ENCODE results near the gene DTX1.

DTX1 gene

GRCh38 chr12:113056381-113056630 is 224 bp upstream of the DTX1 start:
- no peaks in the 10 kb centered on the region for H3K9me3 ChIP-seq (ENCODE audit: control insufficient read depth, insufficient read depth, low read length)
- H3F3A ChIP-seq (ENCODE audit: control insufficient read depth, insufficient read depth) = peaks cover 66% of the 10 kb centered on the region
- H3K4me2 ChIP-seq (ENCODE audit: low read length) = peak overlapping the region; percentile 99
- peaks cover 77% of the 10 kb centered on the region for H3K36me3 ChIP-seq (ENCODE audit: control insufficient read depth, low read length)
- peak overlapping the region; percentile 94 for H3K4me3 ChIP-seq (ENCODE audit: low read length)
- TF ChIP-seq EZH2phosphoT487 (IDR thresholded peaks at IDR 0.05; ENCODE audit: borderline replicate concordance, low read length) = no peak
- TF ChIP-seq, protein P1, sequence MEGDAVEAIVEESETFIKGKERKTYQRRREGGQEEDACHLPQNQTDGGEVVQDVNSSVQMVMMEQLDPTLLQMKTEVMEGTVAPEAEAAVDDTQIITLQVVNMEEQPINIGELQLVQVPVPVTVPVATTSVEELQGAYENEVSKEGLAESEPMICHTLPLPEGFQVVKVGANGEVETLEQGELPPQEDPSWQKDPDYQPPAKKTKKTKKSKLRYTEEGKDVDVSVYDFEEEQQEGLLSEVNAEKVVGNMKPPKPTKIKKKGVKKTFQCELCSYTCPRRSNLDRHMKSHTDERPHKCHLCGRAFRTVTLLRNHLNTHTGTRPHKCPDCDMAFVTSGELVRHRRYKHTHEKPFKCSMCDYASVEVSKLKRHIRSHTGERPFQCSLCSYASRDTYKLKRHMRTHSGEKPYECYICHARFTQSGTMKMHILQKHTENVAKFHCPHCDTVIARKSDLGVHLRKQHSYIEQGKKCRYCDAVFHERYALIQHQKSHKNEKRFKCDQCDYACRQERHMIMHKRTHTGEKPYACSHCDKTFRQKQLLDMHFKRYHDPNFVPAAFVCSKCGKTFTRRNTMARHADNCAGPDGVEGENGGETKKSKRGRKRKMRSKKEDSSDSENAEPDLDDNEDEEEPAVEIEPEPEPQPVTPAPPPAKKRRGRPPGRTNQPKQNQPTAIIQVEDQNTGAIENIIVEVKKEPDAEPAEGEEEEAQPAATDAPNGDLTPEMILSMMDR (IDR thresholded peaks at IDR 0.05; ENCODE audit: low read depth, low read length, poor library complexity, severe bottlenecking) = no peak
- no peaks in the 10 kb centered on the region for H3K27me3 ChIP-seq (ENCODE audit: control insufficient read depth, low read length)
- H3K4me1 ChIP-seq (ENCODE audit: control insufficient read depth, low read length) = peaks cover 67% of the 10 kb centered on the region
- peak overlapping the region; percentile 99 for H3K27ac ChIP-seq (ENCODE audit: low read depth, low read length)
- H3K79me2 ChIP-seq (ENCODE audit: control insufficient read depth, low read length) = peaks cover 82% of the 10 kb centered on the region
- no peaks in the 10 kb centered on the region for H3K9me2 ChIP-seq (replicated peaks; ENCODE audit: control insufficient read depth, low read length)
- no peaks in the 10 kb centered on the region for H4K20me1 ChIP-seq (ENCODE audit: control insufficient read depth, insufficient read depth, low read depth, low read length)

GRCh38 chr12:113057565-113058485 is 1.3 kb downstream of the DTX1 start:
- Histone ChIP-seq H3K27ac (ENCODE audit: low read depth, low read length) (peak overlapping the region; percentile 99), H3F3A (ENCODE audit: control insufficient read depth, insufficient read depth) (peaks cover 64% of the 10 kb centered on the region), H4K20me1 (ENCODE audit: control insufficient read depth, insufficient read depth, low read depth, low read length) (no peaks in the 10 kb centered on the region), H3K9me3 (ENCODE audit: control insufficient read depth, insufficient read depth, low read length) (no peaks in the 10 kb centered on the region), H3K36me3 (ENCODE audit: control insufficient read depth, low read length) (peaks cover 83% of the 10 kb centered on the region), H3K4me2 (ENCODE audit: low read length) (peak overlapping the region; percentile 99), H3K79me2 (ENCODE audit: control insufficient read depth, low read length) (peaks cover 90% of the 10 kb centered on the region), H3K27me3 (ENCODE audit: control insufficient read depth, low read length) (no peaks in the 10 kb centered on the region), H3K9me2 (replicated peaks; ENCODE audit: control insufficient read depth, low read length) (no peaks in the 10 kb centered on the region), H3K4me1 (ENCODE audit: control insufficient read depth, low read length) (peaks cover 67% of the 10 kb centered on the region), H3K4me3 (ENCODE audit: low read length) (peak overlapping the region; percentile 94)
- TF ChIP-seq EZH2phosphoT487 (IDR thresholded peaks at IDR 0.05; ENCODE audit: borderline replicate concordance, low read length) = no peak
- TF ChIP-seq, protein P1 (IDR thresholded peaks at IDR 0.05; ENCODE audit: low read depth, low read length, poor library complexity, severe bottlenecking) = no peak

DNA sequence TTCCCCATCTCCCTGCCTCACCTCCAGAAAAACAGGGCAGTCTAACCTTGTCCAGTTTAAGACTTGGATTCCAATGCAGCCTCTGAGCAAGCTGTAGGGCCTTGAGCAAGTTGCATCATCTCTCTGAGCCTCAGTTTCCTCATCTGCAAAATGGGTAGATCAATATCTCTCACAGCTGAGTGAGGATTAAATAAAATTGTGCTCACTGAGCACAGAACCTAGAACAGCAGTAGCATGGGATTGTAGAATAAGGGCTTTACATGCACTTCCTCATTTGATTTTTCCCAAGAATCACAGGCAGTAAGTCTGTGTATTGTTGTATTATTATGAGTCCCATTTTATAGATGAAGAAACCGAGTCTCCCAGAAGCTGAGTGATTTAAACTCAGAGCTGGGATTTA is 2.0 kb downstream of the DTX1 start:
- peaks cover 67% of the 10 kb centered on the region for H3K4me1 ChIP-seq (ENCODE audit: control insufficient read depth, low read length)
- TF ChIP-seq, protein P1 (IDR thresholded peaks at IDR 0.05; ENCODE audit: low read depth, low read length, poor library complexity, severe bottlenecking) = no peak
- TF ChIP-seq EZH2phosphoT487 (IDR thresholded peaks at IDR 0.05; ENCODE audit: borderline replicate concordance, low read length) = no peak
- no peaks in the 10 kb centered on the region for H3K9me3 ChIP-seq (ENCODE audit: control insufficient read depth, insufficient read depth, low read length)
- no peaks in the 10 kb centered on the region for H4K20me1 ChIP-seq (ENCODE audit: control insufficient read depth, insufficient read depth, low read depth, low read length)
- peaks cover 65% of the 10 kb centered on the region for H3F3A ChIP-seq (ENCODE audit: control insufficient read depth, insufficient read depth)
- H3K27ac ChIP-seq (ENCODE audit: low read depth, low read length) = peak overlapping the region; percentile 99
- H3K4me2 ChIP-seq (ENCODE audit: low read length) = peak overlapping the region; percentile 99
- H3K9me2 ChIP-seq (replicated peaks; ENCODE audit: control insufficient read depth, low read length) = no peaks in the 10 kb centered on the region
- H3K4me3 ChIP-seq (ENCODE audit: low read length) = peak overlapping the region; percentile 94
- H3K36me3 ChIP-seq (ENCODE audit: control insufficient read depth, low read length) = peaks cover 91% of the 10 kb centered on the region
- no peaks in the 10 kb centered on the region for H3K27me3 ChIP-seq (ENCODE audit: control insufficient read depth, low read length)
- peaks cover 97% of the 10 kb centered on the region for H3K79me2 ChIP-seq (ENCODE audit: control insufficient read depth, low read length)
